ENCODE data around the gene KIAA0040. TPM values are rescaled to one million over a fixed set of nuclear protein-coding genes. Genes with fewer than 3 reads are reported as not detected.

The KIAA0040 gene
- total and polyA plus RNA-seq, 2 donors (not counting 3 experiments of a cell fraction or from before 2014, with no cell fraction given): 8.3 to 10.9 TPM

DNA sequence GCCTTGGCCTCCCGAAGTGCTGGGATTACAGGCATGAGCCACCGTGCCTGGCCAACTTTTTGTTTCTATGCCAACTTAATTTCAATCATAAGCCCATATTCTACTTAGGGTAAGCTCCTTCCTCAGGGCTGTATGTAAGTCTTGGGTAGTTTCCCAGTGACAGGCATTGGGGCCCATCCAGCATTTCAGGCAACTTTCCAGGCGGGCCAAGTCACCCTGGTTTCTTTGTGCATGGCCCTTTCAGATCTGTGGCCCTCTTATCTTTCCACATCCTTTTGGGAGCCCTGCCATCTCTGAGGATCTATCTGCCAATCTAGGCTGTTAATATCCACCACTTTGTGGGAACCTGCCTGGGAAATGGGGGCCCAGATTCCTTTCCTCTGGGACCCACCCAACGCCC is 66.2 kb downstream of the KIAA0040 start:
- Histone ChIP-seq H3K36me3 (ENCODE audit: control insufficient read depth in 2 of 2, extremely low read depth in 1 of 2, insufficient read depth in 2 of 2, low read length in 2 of 2) (no peaks in the 10 kb centered on the region), H3K9ac (replicated peaks; ENCODE audit: extremely low read depth, insufficient read depth, low read length) (no peak overlapping the region), H3K27ac (ENCODE audit: insufficient read depth, low read depth, low read length) (no peak overlapping the region), H4K20me1 (replicated peaks; ENCODE audit: control insufficient read depth, extremely low read depth, insufficient read depth, low read length) (no peaks in the 10 kb centered on the region), H3K9me1 (replicated peaks; ENCODE audit: control insufficient read depth, extremely low read depth, insufficient read depth, low read length) (no peaks in the 10 kb centered on the region), H3K79me2 (ENCODE audit: control insufficient read depth, insufficient read depth, low read length) (no peaks in the 10 kb centered on the region), H3K4me3 (replicated peaks in 1 of 3; ENCODE audit: insufficient read depth in 1 of 3, low read depth in 1 of 3, low read length in 3 of 3) (no peak overlapping the region), H2AFZ (ENCODE audit: low read depth, low read length) (no peak overlapping the region), H3K9me3 (replicated peaks; ENCODE audit: control insufficient read depth, insufficient read depth, low read length) (no peaks in the 10 kb centered on the region), H3K4me1 (ENCODE audit: control insufficient read depth, extremely low read depth, insufficient read depth, low read length) (no peaks in the 10 kb centered on the region), H3K27me3 (ENCODE audit: control insufficient read depth in 2 of 2, insufficient read depth in 2 of 2, low read length in 2 of 2) (peaks cover 0 to 6% of the 10 kb centered on the region in 2 experiments), H3K4me2 (ENCODE audit: insufficient read depth, low read length) (no peak overlapping the region)
- POLR2A ChIA-PET: no interaction called here
- no peak for FAIRE-seq
- CTCF ChIA-PET: interaction anchor here (0.7 to 4.3 kb wide), 7 partner anchors 14 to 103 kb away, joined by 3 to 265 read pairs (median 28); partner anchors contain the start of gene MRPS14
- DNase-seq (ENCODE audit: low read depth, low spot score): no peak
- no TSS peak for BruUV-seq (replicated peaks)
- TF ChIP-seq POLR2AphosphoS5 (IDR thresholded peaks at IDR 0.05; ENCODE audit: insufficient read depth, low read depth, low read length) (no peak), POLR2A (IDR thresholded peaks at IDR 0.05; ENCODE audit: low read depth, low read length) (no peak), FOS (IDR thresholded peaks at IDR 0.05; ENCODE audit: borderline replicate concordance, insufficient read depth, low read length) (no peak), EZH2 (IDR thresholded peaks at IDR 0.05; ENCODE audit: borderline replicate concordance, low read depth, low read length, severe bottlenecking) (no peak), MYC (IDR thresholded peaks at IDR 0.05; ENCODE audit: low read depth, low read length) (no peak), GATA2 (IDR thresholded peaks at IDR 0.05; ENCODE audit: insufficient read depth, insufficient read length, low read depth, low read length) (no peak), JUN (IDR thresholded peaks at IDR 0.05; ENCODE audit: borderline replicate concordance, insufficient read depth, insufficient read length, low read depth) (no peak)
- TF ChIP-seq, protein P1, sequence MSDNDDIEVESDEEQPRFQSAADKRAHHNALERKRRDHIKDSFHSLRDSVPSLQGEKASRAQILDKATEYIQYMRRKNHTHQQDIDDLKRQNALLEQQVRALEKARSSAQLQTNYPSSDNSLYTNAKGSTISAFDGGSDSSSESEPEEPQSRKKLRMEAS (IDR thresholded peaks at IDR 0.05; ENCODE audit: insufficient read depth, insufficient read length): no peak
- TF ChIP-seq, protein P2, sequence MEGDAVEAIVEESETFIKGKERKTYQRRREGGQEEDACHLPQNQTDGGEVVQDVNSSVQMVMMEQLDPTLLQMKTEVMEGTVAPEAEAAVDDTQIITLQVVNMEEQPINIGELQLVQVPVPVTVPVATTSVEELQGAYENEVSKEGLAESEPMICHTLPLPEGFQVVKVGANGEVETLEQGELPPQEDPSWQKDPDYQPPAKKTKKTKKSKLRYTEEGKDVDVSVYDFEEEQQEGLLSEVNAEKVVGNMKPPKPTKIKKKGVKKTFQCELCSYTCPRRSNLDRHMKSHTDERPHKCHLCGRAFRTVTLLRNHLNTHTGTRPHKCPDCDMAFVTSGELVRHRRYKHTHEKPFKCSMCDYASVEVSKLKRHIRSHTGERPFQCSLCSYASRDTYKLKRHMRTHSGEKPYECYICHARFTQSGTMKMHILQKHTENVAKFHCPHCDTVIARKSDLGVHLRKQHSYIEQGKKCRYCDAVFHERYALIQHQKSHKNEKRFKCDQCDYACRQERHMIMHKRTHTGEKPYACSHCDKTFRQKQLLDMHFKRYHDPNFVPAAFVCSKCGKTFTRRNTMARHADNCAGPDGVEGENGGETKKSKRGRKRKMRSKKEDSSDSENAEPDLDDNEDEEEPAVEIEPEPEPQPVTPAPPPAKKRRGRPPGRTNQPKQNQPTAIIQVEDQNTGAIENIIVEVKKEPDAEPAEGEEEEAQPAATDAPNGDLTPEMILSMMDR (IDR thresholded peaks at IDR 0.05; ENCODE audit: extremely low read depth in 1 of 2, insufficient read depth in 1 of 2, low read depth in 1 of 2, low read length in 2 of 2): no peak
- dilution Hi-C loops (cut with MboI; ENCODE audit: extremely low pct_ligation_motif_present, low sequenced_read_pairs) (no loop called here), intact Hi-C loops (cut with micrococcal nuclease) (no loop called here)

Data from endothelial cell of umbilical vein (primary cell).